Panc1 (cell line): Measurements from ENCODE around the gene LMCD1.

ENCODE experiments used
- CTCF ChIP-seq: fragments of 450-650 bp; IDR thresholded peaks from 2 replicates; pipeline ENCODE4 v1.5.1; 2017; ENCODE audit warnings: mild to moderate bottlenecking
- POLR2AphosphoS5 ChIP-seq: IDR thresholded peaks from 2 replicates; pipeline ENCODE4 v1.6.1; 2012; ENCODE audit warnings: mild to moderate bottlenecking, low read depth, low read length, moderate library complexity
- REST ChIP-seq, 2 experiments: IDR thresholded peaks; 2 replicates each; pipeline ENCODE4 v1.6.1; 2011 to 2012; ENCODE audit warnings: low read depth in 2 of 2, control low read depth in 1 of 2, low read length in 1 of 2, mild to moderate bottlenecking in 1 of 2, moderate library complexity in 1 of 2; ENCODE audit not compliant: insufficient read depth in 1 of 2
- SIN3A ChIP-seq: IDR thresholded peaks from 2 replicates; pipeline ENCODE4 v1.6.1; 2012; ENCODE audit warnings: low read depth, mild to moderate bottlenecking, low read length, moderate library complexity, borderline replicate concordance; ENCODE audit not compliant: insufficient read depth

- TF ChIP-seq POLR2AphosphoS5 (no peak), CTCF (no peak), SIN3A (no peak), REST (IDR thresholded peaks at IDR 0.05; ENCODE audit: insufficient read depth in 1 of 2, low read depth in 2 of 2, low read length in 1 of 2) (no peak)
Measured at GRCh38 chr3:8575364-8576104, 73.9 kb downstream of the LMCD1 start.
